GM13977 (cell line): Measurements from ENCODE around the gene RADIL.

ENCODE experiments used
- DNase-seq: peaks from one replicate; pipeline ENCODE4 v3.0.0; 2012; ENCODE audit warnings: low spot score
- in situ Hi-C: fragments of 300-500 bp; cut with MboI; formaldehyde crosslinking; loops from one replicate; pipeline ENCODE4 v1.12.0; 2022; ENCODE audit warnings: low sequenced_read_pairs, low pct_unique_long_range_greater_than_20kb, mixed read lengths, inconsistent platforms; ENCODE audit not compliant: unreplicated experiment
- TF ChIP-seq, protein P1 (sequence below): IDR thresholded peaks from 2 replicates; pipeline ENCODE4 v1.5.1; 2012; ENCODE audit warnings: mild to moderate bottlenecking, control low read depth; ENCODE audit not compliant: insufficient read depth; ENCODE audit errors: extremely low read depth, missing control alignments

The RADIL gene

DNA sequence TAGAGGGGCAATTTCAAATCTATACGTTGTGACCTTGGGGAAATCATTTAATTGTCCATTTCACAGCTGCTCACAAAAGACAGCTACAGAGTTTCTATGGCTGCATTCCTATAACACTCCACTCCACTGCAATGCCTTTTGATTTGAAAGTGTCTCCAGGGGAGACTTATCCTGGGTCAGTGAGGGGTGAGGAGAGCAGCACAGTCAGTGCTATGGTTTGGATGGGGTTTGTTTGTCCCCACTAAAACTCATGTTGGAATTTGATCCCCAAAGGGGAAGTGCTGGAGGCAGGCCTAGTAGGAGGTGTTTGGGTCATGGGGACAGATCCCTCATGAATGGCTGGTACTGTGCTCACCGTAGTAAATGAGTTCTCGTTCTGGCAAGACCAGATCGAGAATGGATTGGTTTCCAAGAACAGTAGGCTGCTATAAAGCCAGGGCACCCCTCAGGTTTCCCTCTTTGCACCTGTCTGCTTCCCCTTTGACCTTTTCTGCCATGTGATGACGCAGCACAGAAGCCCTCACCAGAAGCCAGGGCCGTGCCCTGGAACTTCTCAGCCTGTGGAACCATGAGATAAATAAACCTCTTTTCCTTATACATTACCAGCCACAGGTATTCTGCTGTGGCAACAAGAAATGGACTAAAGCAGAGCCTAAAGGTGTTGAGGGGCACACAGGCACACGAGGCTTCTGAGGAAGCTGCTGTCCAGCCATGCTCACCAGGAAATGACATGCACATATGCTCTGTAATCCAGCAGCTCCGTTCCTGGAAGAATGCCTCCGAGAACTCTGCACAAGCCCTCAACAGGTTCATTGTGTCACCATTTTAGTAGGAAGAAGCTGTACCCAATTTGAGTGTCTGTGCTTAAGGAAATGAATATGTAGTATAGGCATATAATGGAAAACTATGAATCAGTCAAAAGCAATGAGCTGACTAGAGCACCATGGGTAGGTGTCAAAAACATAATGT lies 16.7 kb downstream of the RADIL start:
- no peak for DNase-seq
- in situ Hi-C loops, result no loop called here
- TF ChIP-seq, protein P1, sequence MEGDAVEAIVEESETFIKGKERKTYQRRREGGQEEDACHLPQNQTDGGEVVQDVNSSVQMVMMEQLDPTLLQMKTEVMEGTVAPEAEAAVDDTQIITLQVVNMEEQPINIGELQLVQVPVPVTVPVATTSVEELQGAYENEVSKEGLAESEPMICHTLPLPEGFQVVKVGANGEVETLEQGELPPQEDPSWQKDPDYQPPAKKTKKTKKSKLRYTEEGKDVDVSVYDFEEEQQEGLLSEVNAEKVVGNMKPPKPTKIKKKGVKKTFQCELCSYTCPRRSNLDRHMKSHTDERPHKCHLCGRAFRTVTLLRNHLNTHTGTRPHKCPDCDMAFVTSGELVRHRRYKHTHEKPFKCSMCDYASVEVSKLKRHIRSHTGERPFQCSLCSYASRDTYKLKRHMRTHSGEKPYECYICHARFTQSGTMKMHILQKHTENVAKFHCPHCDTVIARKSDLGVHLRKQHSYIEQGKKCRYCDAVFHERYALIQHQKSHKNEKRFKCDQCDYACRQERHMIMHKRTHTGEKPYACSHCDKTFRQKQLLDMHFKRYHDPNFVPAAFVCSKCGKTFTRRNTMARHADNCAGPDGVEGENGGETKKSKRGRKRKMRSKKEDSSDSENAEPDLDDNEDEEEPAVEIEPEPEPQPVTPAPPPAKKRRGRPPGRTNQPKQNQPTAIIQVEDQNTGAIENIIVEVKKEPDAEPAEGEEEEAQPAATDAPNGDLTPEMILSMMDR, result no peak

GRCh38 chr7:4862156-4862555 lies 21.4 kb downstream of the RADIL start:
- TF ChIP-seq, protein P1, result no peak
- DNase-seq, result no peak
- in situ Hi-C loops, result no loop called here

GRCh38 chr7:4861673-4862072 lies 21.8 kb downstream of the RADIL start, which contains the start of gene PAPOLB:
Gene PAPOLB (minus strand): TSS chr7:4862030. CDS start chr7:4861810, 220 bp downstream.
- in situ Hi-C loops, result no loop called here
- DNase-seq, result no peak
- TF ChIP-seq, protein P1, result no peak

DNA sequence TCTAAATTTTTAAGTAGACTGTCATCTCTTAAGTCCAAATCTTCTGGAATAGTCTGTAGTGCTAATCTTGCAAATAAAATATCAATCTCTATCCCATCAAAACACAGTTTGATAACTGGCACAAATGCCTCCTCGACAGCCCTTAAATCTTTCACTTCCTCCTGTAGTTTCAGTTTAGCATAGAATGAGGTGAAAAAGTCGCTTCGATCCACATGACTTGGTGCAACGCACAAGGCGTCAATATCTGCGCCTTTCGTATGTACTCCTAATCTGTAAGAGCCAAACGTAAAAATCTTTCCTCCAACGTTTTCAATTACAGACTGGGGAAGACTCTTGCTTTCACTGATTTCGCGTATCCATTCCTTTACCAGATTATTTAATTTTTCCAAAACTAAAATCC lies 22.3 kb downstream of the RADIL start:
- in situ Hi-C loops, result no loop called here
- DNase-seq, result no peak
- TF ChIP-seq, protein P1, result no peak

GRCh38 chr7:4857189-4857588 lies 26.3 kb downstream of the RADIL start:
- in situ Hi-C loops, result no loop called here
- TF ChIP-seq, protein P1, result no peak
- no peak for DNase-seq

GRCh38 chr7:4856336-4857057 lies 27.0 kb downstream of the RADIL start:
- TF ChIP-seq, protein P1, result no peak
- in situ Hi-C loops, result no loop called here
- no peak for DNase-seq
